Endothelial cell of umbilical vein (primary cell): ENCODE measurements around the gene NUP35. TPM values are rescaled to one million over a fixed set of nuclear protein-coding genes. Genes with fewer than 3 reads are reported as not detected.
"Not testable (repeated sequence)": the region's sequence is repeated elsewhere in the genome, so short reads cannot be mapped to it uniquely, and the experiment has no call there.

Source experiments
- BruUV-seq: library from RNA; stranded (reverse); fragments of 400-500 nt; replicated peaks from 2 replicates; lab custom pipeline; 2021; lab: Mats Ljungman, UMichigan
- CTCF ChIA-PET: fragments of 300-600, 350-600 bp; sonication (Branson Sonifier 250); formaldehyde crosslinking; loops from one replicate; lab custom pipeline; 2021; ENCODE audit warnings: antibody characterized with exemption, inconsistent platforms; lab: Charles Lee
- POLR2A ChIA-PET: fragments of 300-600, 350-600 bp; sonication (Branson Sonifier 250); formaldehyde crosslinking; loops from one replicate; lab custom pipeline; 2021; ENCODE audit warnings: antibody characterized with exemption, inconsistent platforms; lab: Charles Lee
- DNase-seq: peaks from one replicate; pipeline ENCODE4 v3.0.0-alpha.2; 2011; ENCODE audit warnings: low read depth, low spot score
- FAIRE-seq: peaks from 2 replicates; lab custom pipeline; 2011; peaks lifted over from hg19 to GRCh38; lab: Jason Lieb, UNC
- H2AFZ ChIP-seq: 2 replicates; pipeline ENCODE4 v1.6.0; 2012; ENCODE audit warnings: low read depth, low read length, control low read depth, inconsistent platforms
- H3K27ac ChIP-seq: 2 replicates; pipeline ENCODE4 v1.5.1; 2011; ENCODE audit warnings: low read depth, mild to moderate bottlenecking, control low read depth, low read length, moderate library complexity; ENCODE audit not compliant: insufficient read depth
- H3K27me3 ChIP-seq, 2 experiments: 2 replicates each; pipeline versions ENCODE4 v1.6.0 to v1.6.1; 2011; ENCODE audit warnings: low read length in 2 of 2, mixed read lengths in 1 of 2; ENCODE audit not compliant: control insufficient read depth in 2 of 2, insufficient read depth in 2 of 2
- H3K36me3 ChIP-seq, 2 experiments: 2 replicates in 1 of 2; 3 replicates in 1 of 2; pipeline ENCODE4 v1.5.1; 2011; ENCODE audit warnings: low read length in 2 of 2, mild to moderate bottlenecking in 1 of 2, moderate library complexity in 1 of 2; ENCODE audit not compliant: control insufficient read depth in 2 of 2, insufficient read depth in 2 of 2; ENCODE audit errors: extremely low read depth in 1 of 2
- H3K4me1 ChIP-seq: 3 replicates; pipeline ENCODE4 v1.5.1; 2011; ENCODE audit warnings: mild to moderate bottlenecking, low read length; ENCODE audit not compliant: control insufficient read depth, insufficient read depth; ENCODE audit errors: extremely low read depth
- H3K4me2 ChIP-seq: 2 replicates; pipeline ENCODE4 v1.6.1; 2011; ENCODE audit warnings: low read length, control low read depth, mixed read lengths; ENCODE audit not compliant: insufficient read depth
- H3K4me3 ChIP-seq, 3 experiments: fragments of 200-600 bp in 1 of 3; sonication (generic), shearing (Covaris generic) in 1 of 3; replicated peaks in 1 of 3; 2 replicates each; pipeline ENCODE4 v1.5.1; 2011 to 2016; ENCODE audit warnings: control low read depth in 3 of 3, low read length in 3 of 3, mild to moderate bottlenecking in 2 of 3, inconsistent platforms in 1 of 3, low read depth in 1 of 3, moderate library complexity in 1 of 3; ENCODE audit not compliant: insufficient read depth in 1 of 3
- H3K79me2 ChIP-seq: 2 replicates; pipeline ENCODE4 v1.6.0; 2012; ENCODE audit warnings: low read length, inconsistent platforms; ENCODE audit not compliant: control insufficient read depth, insufficient read depth
- H3K9ac ChIP-seq: replicated peaks from 2 replicates; pipeline ENCODE3; 2011; ENCODE audit warnings: low read length, control low read depth; ENCODE audit not compliant: insufficient read depth; ENCODE audit errors: extremely low read depth
- H3K9me1 ChIP-seq: replicated peaks from 3 replicates; pipeline ENCODE4 v1.6.0; 2011; ENCODE audit warnings: mild to moderate bottlenecking, low read length; ENCODE audit not compliant: control insufficient read depth, insufficient read depth; ENCODE audit errors: extremely low read depth
- H3K9me3 ChIP-seq: replicated peaks from 2 replicates; pipeline ENCODE4 v1.5.1; 2012; ENCODE audit warnings: low read length, inconsistent platforms; ENCODE audit not compliant: control insufficient read depth, insufficient read depth
- H4K20me1 ChIP-seq: replicated peaks from 2 replicates; pipeline ENCODE3; 2011; ENCODE audit warnings: mild to moderate bottlenecking, low read length; ENCODE audit not compliant: control insufficient read depth, insufficient read depth; ENCODE audit errors: extremely low read depth
- CTCF ChIP-seq, 2 donors: IDR thresholded peaks; 1 replicate in 1 of 2; 2 replicates in 1 of 2; pipeline ENCODE4 v1.5.1; 2011; ENCODE audit warnings: low read length in 2 of 2, mild to moderate bottlenecking in 2 of 2, moderate library complexity in 2 of 2, control low read depth in 1 of 2, inconsistent platforms in 1 of 2, low read depth in 1 of 2; ENCODE audit not compliant: insufficient read depth in 1 of 2; ENCODE audit errors: extremely low read depth in 1 of 2
- EZH2 ChIP-seq: IDR thresholded peaks from 2 replicates; pipeline ENCODE4 v1.6.1; 2012; ENCODE audit warnings: borderline replicate concordance, low read depth, mild to moderate bottlenecking, moderate library complexity, low read length, inconsistent platforms; ENCODE audit not compliant: severe bottlenecking
- FOS ChIP-seq: IDR thresholded peaks from 2 replicates; pipeline ENCODE4 v1.6.1; 2011; ENCODE audit warnings: mild to moderate bottlenecking, low read length, moderate library complexity, borderline replicate concordance; ENCODE audit not compliant: insufficient read depth
- GATA2 ChIP-seq: IDR thresholded peaks from 2 replicates; pipeline ENCODE4 v1.7.0; 2011; ENCODE audit warnings: low read depth, mild to moderate bottlenecking, moderate library complexity, mixed read lengths, low read length; ENCODE audit not compliant: insufficient read length, insufficient read depth
- JUN ChIP-seq: IDR thresholded peaks from 2 replicates; pipeline ENCODE4 v1.6.1; 2011; ENCODE audit warnings: borderline replicate concordance, low read depth; ENCODE audit not compliant: insufficient read length, insufficient read depth
- MYC ChIP-seq: IDR thresholded peaks from one replicate; pipeline ENCODE4 v1.6.1; 2011; ENCODE audit warnings: mild to moderate bottlenecking, low read depth, low read length
- POLR2A ChIP-seq: IDR thresholded peaks from 2 replicates; pipeline ENCODE4 v1.6.1; 2012; ENCODE audit warnings: low read depth, mild to moderate bottlenecking, control low read depth, low read length
- POLR2AphosphoS5 ChIP-seq: IDR thresholded peaks from 2 replicates; pipeline ENCODE4 v1.6.1; 2012; ENCODE audit warnings: low read depth, mild to moderate bottlenecking, control low read depth, low read length, moderate library complexity; ENCODE audit not compliant: insufficient read depth
- dilution Hi-C: fragments of 300-500 bp; cut with MboI; formaldehyde crosslinking; loops from one replicate; pipeline ENCODE4 v1.15.0; 2019; ENCODE audit warnings: low sequenced_read_pairs; ENCODE audit not compliant: extremely low pct_ligation_motif_present
- intact Hi-C: fragments of 100-400 bp; cut with micrococcal nuclease; formaldehyde crosslinking; loops from one replicate; pipeline ENCODE4 v1.10.0; 2022
- polyA plus RNA-seq, 4 experiments: library from polyadenylated mRNA; depleted of rRNA in 3 of 4; stranded (reverse) in 3 of 4; unstranded in 1 of 4; fragments of >200 nt; gene quantifications; 2 replicates each; pipeline versions ENCODE4 v1.2.1 to v1.2.3, GENCODE V29; 2011 to 2012; ENCODE audit warnings: missing spikeins in 1 of 4
- total RNA-seq: library from RNA; stranded (reverse); gene quantifications from 2 replicates; pipeline ENCODE4 v1.2.3, GENCODE V29; 2021
- TF ChIP-seq, protein P1 (sequence below): IDR thresholded peaks from 2 replicates; pipeline ENCODE4 v1.6.1; 2011; ENCODE audit not compliant: insufficient read depth, insufficient read length

NUP35 gene
- total and polyA plus RNA-seq, 2 donors (not counting 3 experiments of a cell fraction or from before 2014, with no cell fraction given): 8.4 to 22.1 TPM

- CTCF ChIA-PET: interaction anchor here (1.0 kb wide), 1 partner anchor 11 kb away, joined by 4 read pairs; no protein-coding TSS in a partner anchor
- H3K79me2 ChIP-seq: peaks cover 37% of the 10 kb centered on the region
- no peaks in the 10 kb centered on the region for H3K9me1 ChIP-seq
- POLR2A ChIA-PET: no interaction called here
- peak; percentile 8 for DNase-seq
- H2AFZ ChIP-seq: no peak overlapping the region
- no peaks in the 10 kb centered on the region for H3K4me1 ChIP-seq
- H3K27ac ChIP-seq: no peak overlapping the region
- FAIRE-seq: no peak
- intact Hi-C loops (no loop called here), dilution Hi-C loops (no loop called here)
- BruUV-seq: no TSS peak
- no peaks in the 10 kb centered on the region for H3K27me3 ChIP-seq
- H4K20me1 ChIP-seq: no peaks in the 10 kb centered on the region
- TF ChIP-seq POLR2AphosphoS5: no peak
- TF ChIP-seq GATA2: no peak
- TF ChIP-seq, protein P1, sequence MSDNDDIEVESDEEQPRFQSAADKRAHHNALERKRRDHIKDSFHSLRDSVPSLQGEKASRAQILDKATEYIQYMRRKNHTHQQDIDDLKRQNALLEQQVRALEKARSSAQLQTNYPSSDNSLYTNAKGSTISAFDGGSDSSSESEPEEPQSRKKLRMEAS: no peak
- TF ChIP-seq FOS: no peak
- TF ChIP-seq JUN: no peak
- no peak for TF ChIP-seq CTCF (IDR thresholded peaks at IDR 0.05; ENCODE audit: extremely low read depth in 1 of 2, insufficient read depth in 1 of 2, low read depth in 1 of 2, low read length in 2 of 2)
- TF ChIP-seq EZH2: no peak
- no peak for TF ChIP-seq POLR2A
- no peak for TF ChIP-seq MYC
- H3K4me2 ChIP-seq: no peak overlapping the region
- H3K9ac ChIP-seq: no peak overlapping the region
- peaks cover 0 to 5% of the 10 kb centered on the region in 2 experiments for H3K36me3 ChIP-seq
- H3K4me3 ChIP-seq: no peak overlapping the region
- no peaks in the 10 kb centered on the region for H3K9me3 ChIP-seq
These were observed 25.2 kb downstream of the NUP35 start for GRCh38 chr2:183149489-183149888.

- H3K36me3 ChIP-seq, H3K4me1 ChIP-seq, H3K4me2 ChIP-seq, H3K27ac ChIP-seq, H2AFZ ChIP-seq, H3K27me3 ChIP-seq, H3K9ac ChIP-seq, CTCF ChIA-PET, BruUV-seq, H4K20me1 ChIP-seq, H3K9me3 ChIP-seq, dilution Hi-C loops, POLR2A ChIA-PET, DNase-seq, intact Hi-C loops, H3K9me1 ChIP-seq, H3K4me3 ChIP-seq, FAIRE-seq: not testable (repeated sequence)
- H3K79me2 ChIP-seq: peaks cover 21% of the 10 kb centered on the region
These were observed 28.0 kb downstream of the NUP35 start for GRCh38 chr2:183152280-183152679.
